Heart left ventricle (tissue), 16 donors: Measurements from ENCODE around the gene CREM. TPM values are rescaled to one million over a fixed set of nuclear protein-coding genes. Genes with fewer than 3 reads are reported as not detected.

Source experiments
- ATAC-seq, 4 donors: fragments of 200-7000 bp; cut with Tn5 transposase; one replicate each; pipeline ENCODE4 v1.9.1; 2020 to 2022; ENCODE audit warnings: moderate library complexity in 4 of 4, mild to moderate bottlenecking in 3 of 4, moderate number of reproducible peaks in 1 of 4
- DNase-seq, 5 donors: peaks; one replicate each; pipeline ENCODE4 v3.0.0-alpha.2; 2020
- H3K27ac ChIP-seq, 12 donors: fragments of 200-600 bp; sonication (generic) in 4 of 12; one replicate each; pipeline versions ENCODE4 v1.5.0 to v1.8.0; 2016 to 2022; ENCODE audit warnings: mild to moderate bottlenecking in 2 of 12
- H3K27me3 ChIP-seq, 9 donors: fragments of 200-600 bp; sonication (generic) in 2 of 9; one replicate each; pipeline versions ENCODE4 v1.5.1 to v1.8.0; 2016 to 2022; ENCODE audit warnings: mild to moderate bottlenecking in 3 of 9
- H3K36me3 ChIP-seq, 9 donors: fragments of 200-600 bp; sonication (generic) in 2 of 9; one replicate each; pipeline versions ENCODE4 v1.5.0 to v1.8.0; 2018 to 2022; ENCODE audit warnings: mild to moderate bottlenecking in 2 of 9
- H3K4me1 ChIP-seq, 12 donors: fragments of 200-600 bp; sonication (generic) in 4 of 12; one replicate each; pipeline versions ENCODE4 v1.5.0 to v1.8.0; 2016 to 2022; ENCODE audit warnings: mild to moderate bottlenecking in 3 of 12
- H3K4me3 ChIP-seq, 12 donors: fragments of 200-600 bp; sonication (generic) in 4 of 12; one replicate each; pipeline versions ENCODE4 v1.5.0 to v1.8.0; 2017 to 2022; ENCODE audit warnings: mild to moderate bottlenecking in 9 of 12, moderate library complexity in 4 of 12
- H3K9me3 ChIP-seq, 12 donors: fragments of 200-600 bp; sonication (generic) in 4 of 12; one replicate each; pipeline versions ENCODE4 v1.5.0 to v1.8.0; 2016 to 2022; ENCODE audit warnings: mild to moderate bottlenecking in 1 of 12
- CTCF ChIP-seq, 12 donors: fragments of 200-600 bp; sonication (generic) in 4 of 12; IDR thresholded peaks; one replicate each; pipeline versions ENCODE4 v1.5.0 to v1.8.0; 2018 to 2022; ENCODE audit warnings: antibody characterized with exemption in 12 of 12, mild to moderate bottlenecking in 5 of 12
- POLR2A ChIP-seq, 2 donors: fragments of 450-650 bp; IDR thresholded peaks; one replicate each; pipeline ENCODE4 v1.6.1; 2017; ENCODE audit warnings: antibody characterized with exemption in 2 of 2, mild to moderate bottlenecking in 2 of 2, moderate library complexity in 2 of 2
- WGBS, 4 donors: extraction: QIAGEN DNeasy Blood & Tissue Kit in 2 of 4; methylation state at CpG; one replicate each; pipeline versions ENCODE4 v1.1.5 to v1.1.7; 2013 to 2018; 5-methylcytosine and 5-hydroxymethylcytosine counted together
- intact Hi-C, 10 donors: fragments of 100-400 bp; cut with DNase I; formaldehyde crosslinking; loops; one replicate each; pipeline versions ENCODE4 v1.11.1 to v1.14.2; 2022
- polyA plus RNA-seq, 2 donors: library from polyadenylated mRNA; stranded (reverse); fragments of 200-250 nt; gene quantifications; one replicate each; pipeline ENCODE4 v1.2.3, GENCODE V29; 2013
- total RNA-seq, 9 donors: library from RNA; depleted of rRNA in 2 of 9; stranded (reverse); fragments of >200 nt in 2 of 9; fragmentation: NEBNext Ultra II Directional in 3 of 9; extraction: Animal tissue kit (Norgen Biotek cat#: 25700) in 3 of 9; gene quantifications; one replicate each; pipeline versions ENCODE4 v1.1.0 to v1.2.4, GENCODE V29; 2016 to 2023
- donor health status: ischemic (EF 13 %, LVEDD 7.1; RV severe dilation, severe dysfunction).
- donor health status: healthy with polysubstance abuse.
- donor health status: DM: no; HTN: yes; CAD: no.
- donor health status: DM: no; HTN: no; CAD: no.
- donor health status: ischemic (EF 25% LVEDD 6.9; RV normal size, moderate dysfunction).
- donor health status: ischemic (EF 25% LVEDD 5.7; RV mildly dilated, moderate dysfunction).
- donor health status: healthy.
- donor health status: DM: yes; HTN: yes; CAD: no.
- donor health status: ischemic (EF 35%, LVEDD 5.7; RV mildly dilated, moderate dysfunction).
- donor health status: nonischemic (EF 11% LVEDD 7.7; RV severe dilation, severe dysfunction).
- donor health status: DM: yes; HTN: yes; CAD: no.
- donor health status: PGD.
- donor health status: ischemic (EF 29% LVEDD 5.4; RV normal size, mild dysfunction).
- donor health status: nonischemic (EF 23%, LVEDD 6.1; RV moderate dilation, normal function).

The CREM gene
- total and polyA plus RNA-seq, 11 donors: 38.4 to 89.7 (median 54.7) TPM

- TF ChIP-seq CTCF (IDR thresholded peaks at IDR 0.05) (no peak), POLR2A (IDR thresholded peaks at IDR 0.05) (no peak)
- Histone ChIP-seq H3K4me3 (peak overlapping the region in 1 of 12 donors; percentile 63), H3K9me3 (no peaks in the 10 kb centered on the region), H3K36me3 (no peaks in the 10 kb centered on the region), H3K27ac (peak overlapping the region in 8 of 12 donors; percentile 89 to 99 (median 92)), H3K27me3 (no peaks in the 10 kb centered on the region), H3K4me1 (peaks cover 0 to 52% (median 15%) of the 10 kb centered on the region in 12 donors)
- intact Hi-C loops: loop anchor here in 4 of 10 donors (2.0 to 5.0 kb wide), 2 partner anchors 67 to 68 kb away; partner anchors contain the start of gene CREM (in 4 of the 4)
- DNase-seq (no peak), ATAC-seq (no peak)
Observed at GRCh38 chr10:35194471-35194870, 67.8 kb downstream of the CREM start.

- Histone ChIP-seq H3K9me3 (no peaks in the 10 kb centered on the region), H3K36me3 (peaks cover 0 to 2% (median 0%) of the 10 kb centered on the region in 9 donors), H3K4me3 (peak overlapping the region in 10 of 12 donors; percentile 36 to 63 (median 53)), H3K27ac (peak overlapping the region; percentile 89 to 99 (median 92)), H3K4me1 (peaks cover 0 to 52% (median 15%) of the 10 kb centered on the region in 12 donors), H3K27me3 (no peaks in the 10 kb centered on the region)
- WGBS, 4 donors: 65 to 82% (median 76%) methylated on average over 1 of the region's 1 CpG
- DNase-seq (no peak), ATAC-seq (peak in 3 of 4 donors; percentile 14 to 36 (median 32))
- TF ChIP-seq POLR2A (IDR thresholded peaks at IDR 0.05) (no peak), CTCF (IDR thresholded peaks at IDR 0.05) (no peak)
- intact Hi-C loops: loop anchor here in 8 of 10 donors (1.0 to 5.0 kb wide), 3 partner anchors 68 kb away; partner anchors contain the start of gene CREM (in 6 of the 8)
Observed at GRCh38 chr10:35194906-35195305, 68.3 kb downstream of the CREM start.

- ATAC-seq: peak; percentile 80 to 90 (median 88)
- peak overlapping the region; percentile 89 to 99 (median 92) for H3K27ac ChIP-seq
- 0 to 1% (median 1%) methylated on average over 15 of the region's 15 CpGs for WGBS, 4 donors
- H3K27me3 ChIP-seq: no peaks in the 10 kb centered on the region
- H3K4me3 ChIP-seq: peak overlapping the region in 11 of 12 donors; percentile 35 to 63 (median 53)
- H3K4me1 ChIP-seq: peaks cover 0 to 52% (median 15%) of the 10 kb centered on the region in 12 donors
- DNase-seq: peak in 4 of 5 donors; percentile 80 to 86 (median 85)
- H3K36me3 ChIP-seq: peaks cover 0 to 5% (median 0%) of the 10 kb centered on the region in 9 donors
- TF ChIP-seq POLR2A (IDR thresholded peaks at IDR 0.05): peak in 1 of 2 donors; percentile 23
- peak; percentile 70 to 93 (median 86) for TF ChIP-seq CTCF (IDR thresholded peaks at IDR 0.05)
- intact Hi-C loops: loop anchor here in 9 of 10 donors (1.0 to 5.0 kb wide), 4 partner anchors 21 to 69 kb away; partner anchors contain the start of gene CREM (in 6 of the 9)
- H3K9me3 ChIP-seq: no peaks in the 10 kb centered on the region
Observed at GRCh38 chr10:35195361-35196306, 69.0 kb downstream of the CREM start.

GRCh38 chr10:35200487-35200886 lies 73.8 kb downstream of the CREM start:
- WGBS, 4 donors: 59 to 79% (median 73%) methylated on average over 1 of the region's 1 CpG

More at GRCh38 chr10:35200487-35200886, 73.8 kb downstream of the CREM start:
- TF ChIP-seq POLR2A (IDR thresholded peaks at IDR 0.05) (no peak), CTCF (IDR thresholded peaks at IDR 0.05) (no peak)
- Histone ChIP-seq H3K27ac (no peak overlapping the region), H3K4me3 (no peak overlapping the region), H3K9me3 (no peaks in the 10 kb centered on the region), H3K27me3 (no peaks in the 10 kb centered on the region), H3K36me3 (peaks cover 0 to 5% (median 0%) of the 10 kb centered on the region in 9 donors), H3K4me1 (peaks cover 0 to 20% (median 0%) of the 10 kb centered on the region in 12 donors)
- DNase-seq: no peak
- intact Hi-C loops: no loop called here
- ATAC-seq: no peak
